Progenitor cell of endocrine pancreas (in vitro differentiated cells): Measurements from ENCODE around the gene TTC14. TPM values are rescaled to one million over a fixed set of nuclear protein-coding genes. Genes with fewer than 3 reads are reported as not detected.
"Not testable (repeated sequence)": the region's sequence is repeated elsewhere in the genome, so short reads cannot be mapped to it uniquely, and the experiment has no call there.

Source experiments
- DNase-seq: peaks from one replicate; pipeline ENCODE4 v3.0.0; 2021; ENCODE audit warnings: low spot score; ENCODE audit not compliant: unreplicated experiment
- H3K27ac Mint-ChIP-seq: 2 replicates; pipeline ENCODE4 v1.8.0; 2021; ENCODE audit warnings: mild to moderate bottlenecking, moderate library complexity, mixed read lengths
- H3K27me3 Mint-ChIP-seq: 2 replicates; pipeline ENCODE4 v1.8.0; 2021; ENCODE audit warnings: mixed read lengths
- H3K36me3 Mint-ChIP-seq: 2 replicates; pipeline ENCODE4 v1.8.0; 2022; ENCODE audit warnings: mixed read lengths; ENCODE audit not compliant: insufficient read depth
- H3K4me1 Mint-ChIP-seq: 2 replicates; pipeline ENCODE4 v1.8.0; 2021; ENCODE audit warnings: low read depth, mixed read lengths
- H3K4me3 Mint-ChIP-seq: 2 replicates; pipeline ENCODE4 v1.8.0; 2021; ENCODE audit warnings: low read depth, mild to moderate bottlenecking, moderate library complexity, mixed read lengths
- H3K9me3 Mint-ChIP-seq: 2 replicates; pipeline ENCODE4 v1.8.0; 2021; ENCODE audit warnings: low read depth, mixed read lengths
- total RNA-seq: library from RNA; stranded (reverse); gene quantifications from 2 replicates; pipeline ENCODE4 v1.2.1, GENCODE V29; 2021
- TF ChIP-seq, protein P1 (sequence below): fragments of 200-600 bp; sonication (generic); IDR thresholded peaks from one replicate; pipeline ENCODE4 v1.5.0; 2021; ENCODE audit warnings: antibody characterized with exemption, mild to moderate bottlenecking; ENCODE audit not compliant: unreplicated experiment

Gene TTC14
- total RNA-seq, 1 donor from 2014 or later: 69.6 TPM

- Mint-ChIP-seq H3K27ac (no peak overlapping the region), H3K4me1 (peaks cover 9% of the 10 kb centered on the region), H3K27me3 (peaks cover 35% of the 10 kb centered on the region), H3K36me3 (peaks cover 3% of the 10 kb centered on the region), H3K9me3 (no peaks in the 10 kb centered on the region), H3K4me3 (peak overlapping the region; percentile 88)
- DNase-seq: no peak
- TF ChIP-seq, protein P1, sequence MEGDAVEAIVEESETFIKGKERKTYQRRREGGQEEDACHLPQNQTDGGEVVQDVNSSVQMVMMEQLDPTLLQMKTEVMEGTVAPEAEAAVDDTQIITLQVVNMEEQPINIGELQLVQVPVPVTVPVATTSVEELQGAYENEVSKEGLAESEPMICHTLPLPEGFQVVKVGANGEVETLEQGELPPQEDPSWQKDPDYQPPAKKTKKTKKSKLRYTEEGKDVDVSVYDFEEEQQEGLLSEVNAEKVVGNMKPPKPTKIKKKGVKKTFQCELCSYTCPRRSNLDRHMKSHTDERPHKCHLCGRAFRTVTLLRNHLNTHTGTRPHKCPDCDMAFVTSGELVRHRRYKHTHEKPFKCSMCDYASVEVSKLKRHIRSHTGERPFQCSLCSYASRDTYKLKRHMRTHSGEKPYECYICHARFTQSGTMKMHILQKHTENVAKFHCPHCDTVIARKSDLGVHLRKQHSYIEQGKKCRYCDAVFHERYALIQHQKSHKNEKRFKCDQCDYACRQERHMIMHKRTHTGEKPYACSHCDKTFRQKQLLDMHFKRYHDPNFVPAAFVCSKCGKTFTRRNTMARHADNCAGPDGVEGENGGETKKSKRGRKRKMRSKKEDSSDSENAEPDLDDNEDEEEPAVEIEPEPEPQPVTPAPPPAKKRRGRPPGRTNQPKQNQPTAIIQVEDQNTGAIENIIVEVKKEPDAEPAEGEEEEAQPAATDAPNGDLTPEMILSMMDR: no peak
Measured at GRCh38 chr3:180600473-180600872, 1.5 kb upstream of the TTC14 start.

DNA sequence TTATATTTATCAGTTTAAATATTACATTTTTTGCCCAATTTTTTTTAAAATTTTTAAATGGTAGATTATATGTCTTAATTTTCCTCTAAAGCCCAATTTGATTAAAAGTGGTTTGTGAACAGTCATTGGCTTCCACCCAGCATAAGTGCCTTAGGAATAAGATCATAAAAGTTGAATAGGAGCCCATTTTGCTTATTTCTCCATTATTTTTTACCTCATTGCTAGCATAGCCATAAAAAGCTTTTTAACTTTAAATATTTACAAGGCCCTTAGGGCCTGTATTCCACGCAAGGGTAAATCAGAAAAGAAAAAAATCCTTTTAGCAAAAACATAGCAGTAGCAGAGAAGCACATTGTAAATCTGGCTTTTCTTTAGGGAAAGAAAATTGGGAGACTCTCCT is 9.0 kb downstream of the TTC14 start:
- Mint-ChIP-seq H3K4me3 (no peak overlapping the region), H3K4me1 (no peaks in the 10 kb centered on the region), H3K36me3 (peaks cover 17% of the 10 kb centered on the region), H3K27me3 (no peaks in the 10 kb centered on the region), H3K27ac (no peak overlapping the region), H3K9me3 (no peaks in the 10 kb centered on the region)
- no peak for DNase-seq
- TF ChIP-seq, protein P1: no peak

DNA sequence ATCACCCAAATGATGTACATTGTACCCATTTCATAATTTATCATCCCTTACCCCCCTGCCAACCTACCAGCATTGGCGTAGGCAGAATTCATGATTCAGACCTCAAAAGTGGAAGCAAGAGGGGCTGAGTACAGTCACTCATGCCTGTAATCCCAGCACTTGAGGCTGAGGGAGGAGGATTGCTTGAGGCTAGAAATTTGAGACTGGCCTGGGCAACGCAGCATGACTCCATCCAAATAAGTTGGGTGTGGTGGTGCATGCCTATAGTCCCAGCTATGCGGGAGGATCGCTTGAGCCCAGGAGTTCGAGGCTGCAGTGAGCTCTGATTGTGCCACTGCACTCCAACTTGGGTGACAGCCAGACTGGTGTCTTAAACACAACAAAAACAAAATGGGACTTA is 10.4 kb downstream of the TTC14 start:
- Mint-ChIP-seq H3K9me3 (no peaks in the 10 kb centered on the region), H3K27me3 (no peaks in the 10 kb centered on the region), H3K36me3 (peaks cover 14% of the 10 kb centered on the region), H3K27ac (no peak overlapping the region), H3K4me1 (no peaks in the 10 kb centered on the region), H3K4me3 (no peak overlapping the region)
- DNase-seq: no peak
- TF ChIP-seq, protein P1: no peak

DNA sequence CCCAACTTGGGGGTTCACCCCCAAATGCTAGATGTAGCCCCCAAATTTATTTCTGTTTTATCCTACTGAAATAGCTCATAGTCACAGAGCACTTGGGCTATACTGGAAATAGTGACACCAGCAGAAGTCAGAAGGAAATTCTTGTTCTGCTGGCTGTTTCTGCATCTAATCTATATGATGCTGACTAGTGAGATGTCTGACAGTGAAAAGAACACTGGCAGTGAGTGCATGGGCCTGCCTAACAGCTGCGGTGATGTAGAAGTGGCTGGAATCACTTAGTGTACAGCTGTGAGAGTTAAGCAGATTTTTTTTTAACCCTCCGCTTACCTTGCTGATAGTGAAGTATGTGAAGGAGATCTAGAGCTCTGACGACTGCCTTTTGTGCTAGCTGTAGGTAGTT is 14.0 kb downstream of the TTC14 start:
- no peaks in the 10 kb centered on the region for H3K4me1 Mint-ChIP-seq
- DNase-seq: no peak
- peaks cover 3% of the 10 kb centered on the region for H3K36me3 Mint-ChIP-seq
- TF ChIP-seq, protein P1: no peak
- H3K9me3 Mint-ChIP-seq: no peaks in the 10 kb centered on the region
- no peak overlapping the region for H3K27ac Mint-ChIP-seq
- H3K4me3 Mint-ChIP-seq: no peak overlapping the region
- no peaks in the 10 kb centered on the region for H3K27me3 Mint-ChIP-seq

- Mint-ChIP-seq H3K36me3 (no peaks in the 10 kb centered on the region), H3K4me3 (no peak overlapping the region), H3K9me3 (no peaks in the 10 kb centered on the region), H3K4me1 (no peaks in the 10 kb centered on the region), H3K27ac (no peak overlapping the region), H3K27me3 (no peaks in the 10 kb centered on the region)
- TF ChIP-seq, protein P1: no peak
- no peak for DNase-seq
Measured at GRCh38 chr3:180617049-180617448, 15.1 kb downstream of the TTC14 start.

DNA sequence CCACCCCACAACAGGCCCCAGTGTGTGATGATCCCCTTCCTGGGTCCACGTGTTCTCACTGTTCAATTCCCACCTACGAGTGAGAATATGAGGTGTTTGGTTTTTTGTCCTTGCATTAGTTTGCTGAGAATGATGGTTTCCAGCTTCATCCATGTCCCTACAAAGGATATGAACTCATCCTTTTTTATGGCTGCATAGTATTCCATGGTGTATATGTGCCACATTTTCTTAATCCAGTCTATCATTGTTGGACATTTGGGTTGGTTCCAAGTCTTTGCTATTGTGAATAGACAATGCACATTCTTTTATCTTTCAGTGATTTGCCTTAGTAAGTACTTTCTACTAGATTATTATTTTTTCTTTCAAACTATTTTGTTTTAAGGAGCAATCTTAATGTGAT is 16.6 kb downstream of the TTC14 start:
- not testable (repeated sequence) for DNase-seq, H3K36me3 Mint-ChIP-seq, H3K4me1 Mint-ChIP-seq, H3K27ac Mint-ChIP-seq, H3K4me3 Mint-ChIP-seq, H3K9me3 Mint-ChIP-seq, H3K27me3 Mint-ChIP-seq
